ENCODE results near the gene PRKAG2.
"Not testable (repeated sequence)": the region's sequence is repeated elsewhere in the genome, so short reads cannot be mapped to it uniquely, and the experiment has no call there.

The PRKAG2 gene

DNA sequence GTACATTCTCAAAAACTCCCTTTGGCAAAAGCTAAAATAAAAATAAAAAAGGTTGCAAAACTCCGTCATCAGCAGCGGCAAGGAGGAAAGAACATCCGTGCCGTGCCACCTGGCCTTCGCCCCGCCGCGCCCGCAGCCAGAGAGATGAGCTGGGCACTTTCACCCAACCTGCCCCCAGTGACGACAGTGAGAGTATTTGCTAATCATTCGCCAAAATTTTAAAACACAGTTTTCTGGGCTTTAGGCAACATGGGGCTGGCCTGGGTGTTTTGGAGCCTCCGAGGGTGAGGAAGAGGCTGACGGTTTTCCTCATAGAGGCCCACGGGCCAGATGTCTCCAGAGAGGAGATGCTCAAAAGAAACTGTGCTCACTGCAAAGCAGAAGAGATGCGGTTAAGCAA lies 128.2 kb downstream of the PRKAG2 start:
- TF ChIP-seq, protein P1, sequence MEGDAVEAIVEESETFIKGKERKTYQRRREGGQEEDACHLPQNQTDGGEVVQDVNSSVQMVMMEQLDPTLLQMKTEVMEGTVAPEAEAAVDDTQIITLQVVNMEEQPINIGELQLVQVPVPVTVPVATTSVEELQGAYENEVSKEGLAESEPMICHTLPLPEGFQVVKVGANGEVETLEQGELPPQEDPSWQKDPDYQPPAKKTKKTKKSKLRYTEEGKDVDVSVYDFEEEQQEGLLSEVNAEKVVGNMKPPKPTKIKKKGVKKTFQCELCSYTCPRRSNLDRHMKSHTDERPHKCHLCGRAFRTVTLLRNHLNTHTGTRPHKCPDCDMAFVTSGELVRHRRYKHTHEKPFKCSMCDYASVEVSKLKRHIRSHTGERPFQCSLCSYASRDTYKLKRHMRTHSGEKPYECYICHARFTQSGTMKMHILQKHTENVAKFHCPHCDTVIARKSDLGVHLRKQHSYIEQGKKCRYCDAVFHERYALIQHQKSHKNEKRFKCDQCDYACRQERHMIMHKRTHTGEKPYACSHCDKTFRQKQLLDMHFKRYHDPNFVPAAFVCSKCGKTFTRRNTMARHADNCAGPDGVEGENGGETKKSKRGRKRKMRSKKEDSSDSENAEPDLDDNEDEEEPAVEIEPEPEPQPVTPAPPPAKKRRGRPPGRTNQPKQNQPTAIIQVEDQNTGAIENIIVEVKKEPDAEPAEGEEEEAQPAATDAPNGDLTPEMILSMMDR (IDR thresholded peaks at IDR 0.05; ENCODE audit: low read depth, low read length, missing control alignments) = no peak

DNA sequence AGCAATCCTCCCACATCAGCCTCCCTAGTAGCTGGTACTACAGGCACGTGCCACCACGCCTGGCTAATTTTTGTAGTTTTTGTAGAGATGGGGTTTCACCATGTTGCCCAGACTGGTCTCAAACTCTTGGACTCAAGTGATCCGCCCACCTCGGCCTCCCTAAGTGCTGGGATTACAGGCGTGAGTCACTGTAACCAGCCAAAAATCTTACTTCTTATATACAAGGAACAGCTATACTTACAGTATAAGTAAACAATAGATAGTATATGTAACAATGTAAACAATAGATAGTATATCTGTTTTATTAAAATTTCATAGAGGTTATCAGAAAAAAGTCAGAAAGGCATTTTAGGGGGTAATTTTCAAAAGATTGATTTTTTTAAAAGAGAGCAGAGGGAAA lies 128.9 kb downstream of the PRKAG2 start:
- in situ Hi-C loops (cut with HindIII; ENCODE audit: low pct_ligation_motif_present, low sequenced_read_pairs); DNase-seq; H3K36me3 ChIP-seq (replicated peaks); H3K27ac ChIP-seq; H3K4me3 ChIP-seq (ENCODE audit: low read depth, low read length); H3K27me3 ChIP-seq (replicated peaks): not testable (repeated sequence)

More for the DNA sequence above, 128.2 kb downstream of the PRKAG2 start:
- in situ Hi-C loops (cut with HindIII; ENCODE audit: low pct_ligation_motif_present, low sequenced_read_pairs) = no loop called here
- H3K27ac ChIP-seq = no peak overlapping the region
- H3K36me3 ChIP-seq (replicated peaks) = no peaks in the 10 kb centered on the region
- no peak overlapping the region for H3K4me3 ChIP-seq (ENCODE audit: low read depth, low read length)
- DNase-seq = no peak
- H3K27me3 ChIP-seq (replicated peaks) = no peaks in the 10 kb centered on the region

DNA sequence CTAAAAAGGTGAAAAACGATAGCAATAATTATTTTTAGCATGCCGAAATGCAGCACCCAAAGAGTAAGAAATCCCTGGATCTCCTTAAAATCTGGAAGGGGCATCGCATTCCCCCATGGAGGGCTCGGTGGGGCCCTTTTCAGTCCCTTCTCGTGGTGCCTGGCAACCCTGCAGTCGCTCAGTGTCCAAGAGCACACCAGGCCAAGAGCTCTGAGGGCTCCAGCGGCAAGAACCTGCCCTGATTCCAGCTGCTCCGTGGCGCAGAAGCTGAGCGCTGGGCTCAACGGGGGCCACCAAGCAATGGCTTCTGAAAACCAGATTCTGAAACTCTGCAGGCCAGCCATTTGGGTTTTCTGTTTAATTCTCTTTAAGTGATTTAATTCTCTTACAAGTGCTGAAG lies 131.2 kb downstream of the PRKAG2 start:
- H3K4me3 ChIP-seq (ENCODE audit: low read depth, low read length) = no peak overlapping the region
- TF ChIP-seq, protein P1 (IDR thresholded peaks at IDR 0.05; ENCODE audit: low read depth, low read length, missing control alignments) = no peak
- no peak for DNase-seq
- in situ Hi-C loops (cut with HindIII; ENCODE audit: low pct_ligation_motif_present, low sequenced_read_pairs) = no loop called here
- H3K36me3 ChIP-seq (replicated peaks) = no peaks in the 10 kb centered on the region
- no peaks in the 10 kb centered on the region for H3K27me3 ChIP-seq (replicated peaks)
- H3K27ac ChIP-seq = no peak overlapping the region

DNA sequence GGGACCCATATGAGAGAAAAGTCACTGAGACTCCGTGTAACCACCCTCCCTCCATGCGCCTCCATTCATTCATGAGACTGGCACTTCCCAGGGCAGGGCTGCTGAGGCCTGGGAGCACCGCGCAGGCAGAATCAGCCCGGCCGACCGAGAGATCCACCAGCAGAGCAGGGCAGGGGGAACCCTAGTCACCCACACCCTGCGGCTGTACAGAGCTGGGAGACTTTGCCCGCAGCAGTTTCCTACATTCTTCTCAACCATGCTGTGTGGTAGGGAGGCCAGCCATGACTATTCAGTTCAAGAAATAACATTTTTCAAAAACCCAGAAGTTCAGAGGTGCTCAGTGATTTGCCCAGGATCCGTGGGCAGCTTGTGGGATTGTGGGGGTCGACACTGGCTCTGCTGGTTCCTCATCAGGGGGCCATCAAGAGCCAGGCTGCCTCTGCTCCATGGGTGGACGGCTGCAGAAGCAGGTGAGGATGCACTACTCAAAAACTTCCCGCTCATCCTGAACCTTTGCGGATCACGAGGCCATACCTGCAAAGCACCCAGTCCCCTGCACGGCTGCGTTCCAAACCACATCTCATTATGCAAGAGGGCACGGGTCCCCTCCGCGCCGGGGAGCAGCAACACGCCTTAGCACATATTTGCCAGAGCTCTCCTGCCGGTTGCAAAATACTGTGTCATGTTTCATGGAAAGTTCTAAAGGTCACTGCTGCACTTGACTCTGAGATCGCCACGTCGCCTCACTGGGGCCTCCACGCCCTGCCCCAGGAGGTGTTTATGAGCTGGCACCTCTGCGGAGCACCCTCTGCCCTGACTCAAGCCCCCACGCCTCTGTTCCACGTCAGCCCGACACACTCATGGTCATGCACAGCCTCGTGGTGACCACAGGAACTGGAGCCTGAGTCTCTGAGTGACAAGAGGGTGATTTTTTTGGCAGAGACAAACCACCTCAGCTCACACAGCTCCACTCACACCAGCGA lies 132.0 kb downstream of the PRKAG2 start:
- TF ChIP-seq, protein P1 (IDR thresholded peaks at IDR 0.05; ENCODE audit: low read depth, low read length, missing control alignments) = peak; percentile 75
- in situ Hi-C loops (cut with HindIII; ENCODE audit: low pct_ligation_motif_present, low sequenced_read_pairs) = no loop called here
- H3K4me3 ChIP-seq (ENCODE audit: low read depth, low read length) = no peak overlapping the region
- peak; percentile 88 for DNase-seq
- H3K27ac ChIP-seq = no peak overlapping the region
- no peaks in the 10 kb centered on the region for H3K36me3 ChIP-seq (replicated peaks)
- H3K27me3 ChIP-seq (replicated peaks) = no peaks in the 10 kb centered on the region

DNA sequence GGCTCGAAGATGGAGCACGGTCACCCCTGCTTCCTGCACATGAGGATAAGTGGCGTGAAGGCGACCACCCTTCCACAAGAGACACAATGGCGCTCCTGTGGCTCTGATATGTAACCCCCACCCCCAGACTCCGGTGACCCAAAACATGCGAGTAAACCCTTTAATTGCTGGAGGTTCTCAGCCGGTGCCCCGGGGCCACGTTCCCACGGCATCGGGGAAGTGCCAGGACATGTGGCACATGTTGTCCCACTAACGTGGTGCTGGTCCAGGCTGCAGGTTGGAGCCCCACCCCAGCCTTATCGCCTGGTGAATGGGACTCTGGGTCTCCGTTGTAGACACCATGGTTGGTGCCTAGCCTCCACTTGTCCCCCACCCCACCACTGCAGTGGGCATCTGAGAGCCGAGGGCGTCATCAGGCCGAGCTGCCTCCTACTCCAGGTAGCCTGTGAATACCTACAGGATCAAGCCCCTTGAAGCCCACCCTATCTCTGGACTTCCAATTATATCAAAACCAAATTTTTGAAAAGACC lies 132.8 kb downstream of the PRKAG2 start:
- in situ Hi-C loops (cut with HindIII; ENCODE audit: low pct_ligation_motif_present, low sequenced_read_pairs) = no loop called here
- Histone ChIP-seq H3K27ac (no peak overlapping the region), H3K4me3 (ENCODE audit: low read depth, low read length) (no peak overlapping the region), H3K36me3 (replicated peaks) (no peaks in the 10 kb centered on the region), H3K27me3 (replicated peaks) (no peaks in the 10 kb centered on the region)
- no peak for DNase-seq
- TF ChIP-seq, protein P1 (IDR thresholded peaks at IDR 0.05; ENCODE audit: low read depth, low read length, missing control alignments) = no peak

DNA sequence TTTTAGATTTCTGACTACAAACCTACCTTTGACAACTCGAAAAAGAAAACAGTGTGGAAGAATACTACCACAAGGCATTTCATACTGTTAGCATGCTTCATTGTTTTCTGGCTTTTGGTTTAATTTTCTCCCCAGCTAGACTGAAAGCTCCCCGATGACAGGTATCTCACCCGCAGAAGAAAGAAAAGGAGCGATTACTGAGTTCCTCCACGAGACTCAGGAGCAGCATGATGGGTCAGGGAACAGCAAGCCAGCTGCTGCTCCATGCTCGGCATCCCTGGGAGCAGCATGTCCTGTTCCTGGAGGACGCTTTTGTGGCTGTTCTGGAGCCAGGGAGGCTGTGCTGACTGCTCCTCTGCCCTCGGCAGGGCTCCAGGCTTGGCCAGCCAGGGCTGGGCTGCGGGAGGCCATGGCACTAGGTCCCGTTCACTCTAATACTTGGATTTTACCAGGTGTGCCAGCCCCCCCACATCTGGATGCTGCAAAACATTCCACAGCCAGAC lies 133.4 kb downstream of the PRKAG2 start:
- in situ Hi-C loops (cut with HindIII; ENCODE audit: low pct_ligation_motif_present, low sequenced_read_pairs) = no loop called here
- Histone ChIP-seq H3K27me3 (replicated peaks) (no peaks in the 10 kb centered on the region), H3K27ac (peak overlapping the region; percentile 43), H3K4me3 (ENCODE audit: low read depth, low read length) (no peak overlapping the region), H3K36me3 (replicated peaks) (no peaks in the 10 kb centered on the region)
- DNase-seq = no peak
- TF ChIP-seq, protein P1 (IDR thresholded peaks at IDR 0.05; ENCODE audit: low read depth, low read length, missing control alignments) = no peak

Data from brain microvascular endothelial cell (primary cell).